GM23338 (cell line): ENCODE results near the gene FAM171A2. TPM values are rescaled to one million over a fixed set of nuclear protein-coding genes. Genes with fewer than 3 reads are reported as not detected.

Source experiments
- ATAC-seq: fragments of 200-7000 bp; cut with Tn5 transposase; 3 replicates; pipeline ENCODE4 v1.9.1; 2020
- DNase-seq: peaks from one replicate; pipeline ENCODE4 v3.0.0-alpha.2; 2015; ENCODE audit warnings: low spot score
- H2AFZ ChIP-seq: fragments of 200-600 bp; sonication (generic); 2 replicates; pipeline ENCODE4 v1.8.0; 2016; ENCODE audit warnings: antibody characterized with exemption, mild to moderate bottlenecking, moderate library complexity
- H3F3A ChIP-seq: fragments of 200-600 bp; sonication (generic); replicated peaks from 2 replicates; pipeline ENCODE4 v1.8.0; 2017; ENCODE audit warnings: antibody characterized with exemption, mixed run types, low read depth
- H3K27ac ChIP-seq: fragments of 200-600 bp; sonication (generic); 2 replicates; pipeline ENCODE4 v1.6.1; 2016; ENCODE audit warnings: low read depth
- H3K27me3 ChIP-seq: fragments of 200-600 bp; sonication (generic); 2 replicates; pipeline ENCODE4 v1.8.0; 2016; ENCODE audit warnings: mild to moderate bottlenecking, mixed run types, moderate library complexity; ENCODE audit not compliant: insufficient read depth
- H3K36me3 ChIP-seq: fragments of 200-600 bp; sonication (generic); 2 replicates; pipeline ENCODE4 v1.8.0; 2016; ENCODE audit warnings: mild to moderate bottlenecking; ENCODE audit not compliant: insufficient read depth
- H3K4me1 ChIP-seq: fragments of 200-600 bp; sonication (generic); 2 replicates; pipeline ENCODE4 v1.8.0; 2016; ENCODE audit warnings: mild to moderate bottlenecking, moderate library complexity; ENCODE audit not compliant: insufficient read depth
- H3K4me2 ChIP-seq: fragments of 200-600 bp; sonication (generic); 2 replicates; pipeline ENCODE4 v1.7.1; 2017; ENCODE audit warnings: mixed run types
- H3K4me3 ChIP-seq: fragments of 200-600 bp; sonication (generic); 2 replicates; pipeline ENCODE4 v1.6.1; 2016; ENCODE audit warnings: mixed run types
- H3K79me2 ChIP-seq: fragments of 200-600 bp; sonication (generic); replicated peaks from 2 replicates; pipeline ENCODE4 v1.8.0; 2017; ENCODE audit warnings: mild to moderate bottlenecking; ENCODE audit not compliant: insufficient read depth
- H3K9me2 ChIP-seq: fragments of 200-600 bp; sonication (generic); 2 replicates; pipeline ENCODE4 v1.8.0; 2017; ENCODE audit not compliant: insufficient read depth
- H4K20me1 ChIP-seq: fragments of 200-600 bp; sonication (generic); replicated peaks from 2 replicates; pipeline ENCODE4 v1.8.0; 2017; ENCODE audit warnings: mild to moderate bottlenecking; ENCODE audit not compliant: insufficient read depth
- H3K27ac Mint-ChIP-seq: 2 replicates; pipeline ENCODE4 v1.8.0; 2020; ENCODE audit warnings: inconsistent platforms, mild to moderate bottlenecking, moderate library complexity, mixed read lengths
- H3K27me3 Mint-ChIP-seq: 3 replicates; pipeline ENCODE4 v1.8.0; 2022; ENCODE audit warnings: low read depth, mild to moderate bottlenecking, moderate library complexity, mixed read lengths, inconsistent platforms; ENCODE audit not compliant: insufficient read depth, poor library complexity
- H3K36me3 Mint-ChIP-seq: 3 replicates; pipeline ENCODE4 v1.8.0; 2021; ENCODE audit warnings: low read depth, mild to moderate bottlenecking, inconsistent platforms, moderate library complexity, mixed read lengths
- H3K4me1 Mint-ChIP-seq: 3 replicates; pipeline ENCODE4 v1.8.0; 2020; ENCODE audit warnings: mild to moderate bottlenecking, inconsistent platforms, mixed read lengths
- H3K4me3 Mint-ChIP-seq: 3 replicates; pipeline ENCODE4 v1.8.0; 2021; ENCODE audit warnings: moderate library complexity, mild to moderate bottlenecking, inconsistent platforms, mixed read lengths
- H3K9me3 Mint-ChIP-seq: 3 replicates; pipeline ENCODE4 v1.8.0; 2020; ENCODE audit warnings: moderate library complexity, mild to moderate bottlenecking, inconsistent platforms, mixed read lengths
- CREB1 ChIP-seq: fragments of 250-450 bp; sonication (Bioruptor Pico); IDR thresholded peaks from 2 replicates; pipeline ENCODE4 v1.5.0; 2020; ENCODE audit warnings: low read depth, mild to moderate bottlenecking, moderate library complexity
- CTCF ChIP-seq, 2 experiments: fragments of 200-600 bp in 1 of 2; sonication (generic) in 1 of 2; conservative IDR thresholded peaks; 2 replicates each; pipeline versions ENCODE4 v1.5.1 to v1.6.1; 2016 to 2017; ENCODE audit warnings: antibody characterized with exemption in 2 of 2, low read depth in 2 of 2, mild to moderate bottlenecking in 2 of 2, moderate library complexity in 1 of 2
- ETS1 ChIP-seq: IDR thresholded peaks from 2 replicates; pipeline ENCODE4 v1.6.1; 2016; ENCODE audit warnings: antibody characterized with exemption
- EZH2 ChIP-seq: fragments of 200-600 bp; sonication (generic); IDR thresholded peaks from one replicate; pipeline ENCODE4 v1.8.0; 2017; ENCODE audit warnings: antibody characterized with exemption, mild to moderate bottlenecking, low read depth; ENCODE audit not compliant: unreplicated experiment
- EZH2phosphoT487 ChIP-seq: fragments of 200-600 bp; sonication (generic); IDR thresholded peaks from one replicate; pipeline ENCODE4 v1.8.1; 2018; ENCODE audit warnings: antibody characterized with exemption; ENCODE audit not compliant: unreplicated experiment
- POLR2AphosphoS5 ChIP-seq: IDR thresholded peaks from 2 replicates; pipeline ENCODE4 v1.6.1; 2016; ENCODE audit warnings: antibody characterized with exemption, low read depth
- STAT1 ChIP-seq: IDR thresholded peaks from one replicate; pipeline ENCODE4 v1.6.1; 2016; ENCODE audit warnings: antibody characterized with exemption; ENCODE audit not compliant: unreplicated experiment
- polyA plus RNA-seq: library from polyadenylated mRNA; unstranded; fragments of >200 nt; fragmentation: Nextera tagmentation; extraction: Ambion mirVana; gene quantifications from 2 replicates; pipeline ENCODE4 v1.2.1, GENCODE V29; 2016
- total RNA-seq: library from RNA; depleted of rRNA; stranded (reverse); fragments of >200 nt; shearing (Covaris generic); gene quantifications from 2 replicates; pipeline ENCODE4 v1.2.3, GENCODE V29; 2014
- TF ChIP-seq, protein P1 (sequence below): fragments of 250-450 bp; sonication (Bioruptor Pico); IDR thresholded peaks from 2 replicates; pipeline ENCODE4 v1.5.0; 2020; ENCODE audit warnings: mild to moderate bottlenecking, moderate library complexity

The FAM171A2 gene
- total and polyA plus RNA-seq, 2 experiments from 2014 or later = 4.1 to 35.4 TPM

DNA sequence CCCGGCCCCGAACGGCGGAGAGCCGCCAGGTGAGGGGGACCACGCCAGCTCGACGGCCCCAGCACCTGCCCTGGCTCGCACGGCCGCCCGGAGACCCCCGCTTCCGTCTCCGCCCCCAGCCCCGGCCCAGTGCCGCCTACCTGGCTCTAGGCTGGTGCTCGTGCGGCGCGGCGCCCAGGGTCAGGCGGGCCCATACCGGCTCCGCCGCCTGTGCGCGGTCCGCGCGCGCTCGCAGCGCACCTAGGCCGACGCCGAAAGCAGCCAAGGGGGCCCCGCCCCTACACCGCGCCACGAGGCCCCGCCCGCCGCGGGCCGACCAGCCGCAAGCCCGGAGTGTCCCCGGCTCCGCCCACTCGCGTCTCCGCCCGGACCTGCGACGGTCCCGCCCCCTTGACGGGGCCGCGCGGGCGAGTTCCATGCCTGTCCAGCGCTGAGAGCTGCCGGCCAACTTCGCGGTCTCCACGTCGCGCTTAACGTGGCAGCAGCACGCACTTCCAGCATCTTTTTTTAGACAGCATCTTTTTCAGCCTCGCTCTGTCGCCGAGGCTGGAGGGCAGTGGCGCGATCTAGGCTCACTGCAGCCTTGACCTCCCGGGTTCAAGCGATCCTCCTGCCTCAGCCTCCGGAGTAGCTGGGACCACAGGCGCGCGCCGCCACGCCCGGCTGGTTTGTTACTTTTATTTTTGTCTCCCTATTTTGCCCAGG, 38.9 kb downstream of the FAM171A2 start, which contains the start of gene SLC25A39:
Gene SLC25A39 (minus strand): TSS at position 253 of the 705 bp plus-strand sequence. CDS start 1,261 bp downstream, outside the sequence.
- no peaks in the 10 kb centered on the region for H3K9me3 Mint-ChIP-seq
- peak within 1 kb of the TSS; percentile 92 for H3K4me3 Mint-ChIP-seq
- peaks cover 26% of the 10 kb centered on the region for H3K36me3 Mint-ChIP-seq
- Histone ChIP-seq H3K4me1 (no peaks in the 10 kb centered on the region; the same call in 1 of the 2 replicates), H3K27me3 (peaks cover 16% of the 10 kb centered on the region), H3K27ac (no peak within 1 kb of the TSS), H3K9me2 (no peaks in the 10 kb centered on the region), H3K36me3 (0 out of 2 replicates have a peak, but pooled peaks cover 4% of the 10 kb centered on the region), H3K4me3 (peak within 1 kb of the TSS; percentile 89), H2AFZ (peak within 1 kb of the TSS; percentile 90), H4K20me1 (no peaks in the 10 kb centered on the region), H3K79me2 (peaks cover 9% of the 10 kb centered on the region), H3F3A (peaks cover 8% of the 10 kb centered on the region; the same call in 1 of the 2 replicates), H3K4me2 (peak within 1 kb of the TSS; percentile 92)
- TF ChIP-seq ETS1 (no peak), POLR2AphosphoS5 (peak; percentile 69), CREB1 (CRISPR knock-in tag) (peak; percentile 63; the same call in 1 of the 2 replicates)
- H3K4me1 Mint-ChIP-seq = peaks cover 7% of the 10 kb centered on the region; the same call in 2 of the 3 replicates
- H3K27me3 Mint-ChIP-seq = peaks cover 29% of the 10 kb centered on the region
- DNase-seq = peak; percentile 93
- peak; percentile 76 for ATAC-seq
- H3K27ac Mint-ChIP-seq = peak within 1 kb of the TSS; percentile 62; the same call in 1 of the 2 replicates

DNA sequence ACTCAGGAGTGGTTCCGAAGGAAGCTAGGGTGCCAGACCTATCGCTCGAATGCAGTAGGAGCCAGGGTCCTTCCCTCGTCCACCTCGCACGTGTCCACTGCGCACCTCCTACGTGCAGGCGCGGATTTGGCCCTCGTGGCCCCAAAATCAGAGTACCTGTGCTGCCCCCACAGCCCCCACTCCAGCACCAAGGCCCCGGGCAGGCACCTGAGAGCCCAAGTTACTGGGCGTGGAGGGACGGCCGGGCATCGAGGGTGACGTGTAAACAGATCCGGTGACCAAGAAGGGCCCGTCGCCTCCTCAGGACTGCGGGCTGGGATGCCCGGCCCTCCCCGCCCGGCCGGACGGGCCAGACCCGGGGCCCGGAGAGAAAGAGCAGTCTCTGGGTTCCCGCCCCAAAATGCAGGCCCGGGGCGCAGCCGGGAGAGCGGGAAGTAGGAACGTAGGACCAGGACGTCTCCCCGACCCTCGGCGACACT, 39.5 kb downstream of the FAM171A2 start:
- Mint-ChIP-seq H3K27ac (no peak overlapping the region; the same call in 1 of the 2 replicates), H3K36me3 (peaks cover 32% of the 10 kb centered on the region), H3K27me3 (peaks cover 33% of the 10 kb centered on the region), H3K9me3 (no peaks in the 10 kb centered on the region), H3K4me3 (peak overlapping the region; percentile 92), H3K4me1 (peaks cover 12% of the 10 kb centered on the region)
- H3K79me2 ChIP-seq = peaks cover 9% of the 10 kb centered on the region
- no peaks in the 10 kb centered on the region for H4K20me1 ChIP-seq
- peak overlapping the region; percentile 89 for H3K4me3 ChIP-seq
- H3K9me2 ChIP-seq = no peaks in the 10 kb centered on the region
- DNase-seq = no peak
- 0 out of 2 replicates have a peak, but pooled peaks cover 4% of the 10 kb centered on the region for H3K36me3 ChIP-seq
- TF ChIP-seq STAT1 (no peak), CTCF (conservative IDR thresholded peaks at IDR 0.05; ENCODE audit: low read depth in 2 of 2) (no peak), EZH2phosphoT487 (no peak), CREB1 (CRISPR knock-in tag) (no peak), EZH2 (no peak)
- TF ChIP-seq, protein P1, sequence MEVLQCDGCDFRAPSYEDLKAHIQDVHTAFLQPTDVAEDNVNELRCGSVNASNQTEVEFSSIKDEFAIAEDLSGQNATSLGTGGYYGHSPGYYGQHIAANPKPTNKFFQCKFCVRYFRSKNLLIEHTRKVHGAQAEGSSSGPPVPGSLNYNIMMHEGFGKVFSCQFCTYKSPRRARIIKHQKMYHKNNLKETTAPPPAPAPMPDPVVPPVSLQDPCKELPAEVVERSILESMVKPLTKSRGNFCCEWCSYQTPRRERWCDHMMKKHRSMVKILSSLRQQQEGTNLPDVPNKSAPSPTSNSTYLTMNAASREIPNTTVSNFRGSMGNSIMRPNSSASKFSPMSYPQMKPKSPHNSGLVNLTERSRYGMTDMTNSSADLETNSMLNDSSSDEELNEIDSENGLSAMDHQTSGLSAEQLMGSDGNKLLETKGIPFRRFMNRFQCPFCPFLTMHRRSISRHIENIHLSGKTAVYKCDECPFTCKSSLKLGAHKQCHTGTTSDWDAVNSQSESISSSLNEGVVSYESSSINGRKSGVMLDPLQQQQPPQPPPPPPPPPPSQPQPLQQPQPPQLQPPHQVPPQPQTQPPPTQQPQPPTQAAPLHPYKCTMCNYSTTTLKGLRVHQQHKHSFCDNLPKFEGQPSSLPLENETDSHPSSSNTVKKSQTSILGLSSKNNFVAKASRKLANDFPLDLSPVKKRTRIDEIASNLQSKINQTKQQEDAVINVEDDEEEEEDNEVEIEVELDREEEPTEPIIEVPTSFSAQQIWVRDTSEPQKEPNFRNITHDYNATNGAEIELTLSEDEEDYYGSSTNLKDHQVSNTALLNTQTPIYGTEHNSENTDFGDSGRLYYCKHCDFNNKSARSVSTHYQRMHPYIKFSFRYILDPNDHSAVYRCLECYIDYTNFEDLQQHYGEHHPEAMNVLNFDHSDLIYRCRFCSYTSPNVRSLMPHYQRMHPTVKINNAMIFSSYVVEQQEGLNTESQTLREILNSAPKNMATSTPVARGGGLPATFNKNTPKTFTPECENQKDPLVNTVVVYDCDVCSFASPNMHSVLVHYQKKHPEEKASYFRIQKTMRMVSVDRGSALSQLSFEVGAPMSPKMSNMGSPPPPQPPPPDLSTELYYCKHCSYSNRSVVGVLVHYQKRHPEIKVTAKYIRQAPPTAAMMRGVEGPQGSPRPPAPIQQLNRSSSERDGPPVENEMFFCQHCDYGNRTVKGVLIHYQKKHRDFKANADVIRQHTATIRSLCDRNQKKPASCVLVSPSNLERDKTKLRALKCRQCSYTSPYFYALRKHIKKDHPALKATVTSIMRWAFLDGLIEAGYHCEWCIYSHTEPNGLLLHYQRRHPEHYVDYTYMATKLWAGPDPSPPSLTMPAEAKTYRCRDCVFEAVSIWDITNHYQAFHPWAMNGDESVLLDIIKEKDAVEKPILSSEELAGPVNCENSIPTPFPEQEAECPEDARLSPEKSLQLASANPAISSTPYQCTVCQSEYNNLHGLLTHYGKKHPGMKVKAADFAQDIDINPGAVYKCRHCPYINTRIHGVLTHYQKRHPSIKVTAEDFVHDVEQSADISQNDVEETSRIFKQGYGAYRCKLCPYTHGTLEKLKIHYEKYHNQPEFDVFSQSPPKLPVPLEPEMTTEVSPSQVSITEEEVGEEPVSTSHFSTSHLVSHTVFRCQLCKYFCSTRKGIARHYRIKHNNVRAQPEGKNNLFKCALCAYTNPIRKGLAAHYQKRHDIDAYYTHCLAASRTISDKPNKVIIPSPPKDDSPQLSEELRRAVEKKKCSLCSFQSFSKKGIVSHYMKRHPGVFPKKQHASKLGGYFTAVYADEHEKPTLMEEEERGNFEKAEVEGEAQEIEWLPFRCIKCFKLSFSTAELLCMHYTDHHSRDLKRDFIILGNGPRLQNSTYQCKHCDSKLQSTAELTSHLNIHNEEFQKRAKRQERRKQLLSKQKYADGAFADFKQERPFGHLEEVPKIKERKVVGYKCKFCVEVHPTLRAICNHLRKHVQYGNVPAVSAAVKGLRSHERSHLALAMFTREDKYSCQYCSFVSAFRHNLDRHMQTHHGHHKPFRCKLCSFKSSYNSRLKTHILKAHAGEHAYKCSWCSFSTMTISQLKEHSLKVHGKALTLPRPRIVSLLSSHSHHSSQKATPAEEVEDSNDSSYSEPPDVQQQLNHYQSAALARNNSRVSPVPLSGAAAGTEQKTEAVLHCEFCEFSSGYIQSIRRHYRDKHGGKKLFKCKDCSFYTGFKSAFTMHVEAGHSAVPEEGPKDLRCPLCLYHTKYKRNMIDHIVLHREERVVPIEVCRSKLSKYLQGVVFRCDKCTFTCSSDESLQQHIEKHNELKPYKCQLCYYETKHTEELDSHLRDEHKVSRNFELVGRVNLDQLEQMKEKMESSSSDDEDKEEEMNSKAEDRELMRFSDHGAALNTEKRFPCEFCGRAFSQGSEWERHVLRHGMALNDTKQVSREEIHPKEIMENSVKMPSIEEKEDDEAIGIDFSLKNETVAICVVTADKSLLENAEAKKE (CRISPR knock-in tag) = no peak
- peak; percentile 2; the same call in 1 of the 3 replicates for ATAC-seq
- peaks cover 16% of the 10 kb centered on the region for H3K27me3 ChIP-seq
- no peak overlapping the region for H3K27ac ChIP-seq
- no peak overlapping the region for H2AFZ ChIP-seq
- peak overlapping the region; percentile 92 for H3K4me2 ChIP-seq
- H3F3A ChIP-seq = peaks cover 8% of the 10 kb centered on the region; the same call in 1 of the 2 replicates
- H3K4me1 ChIP-seq = no peaks in the 10 kb centered on the region; the same call in 1 of the 2 replicates
